Spinal cord (tissue), 10 donors: ENCODE data around the gene PSMC5. TPM values are rescaled to one million over a fixed set of nuclear protein-coding genes. Genes with fewer than 3 reads are reported as not detected.
A peak's percentile ranks its signal among the peaks of the same experiment; 100 is the strongest.

Source experiments
- DNase-seq, 6 donors: peaks; one replicate each; pipeline versions ENCODE4 v3.0.0 to v3.0.0-alpha.2; 2013 to 2015; ENCODE audit warnings: low spot score in 6 of 6, low read depth in 4 of 6
- H3K27ac ChIP-seq: one replicate; pipeline ENCODE4 v1.5.1; 2013; ENCODE audit warnings: low read depth, low read length, control low read depth
- H3K27me3 ChIP-seq: one replicate; pipeline ENCODE4 v1.6.1; 2013; ENCODE audit warnings: low read length; ENCODE audit not compliant: control insufficient read depth, insufficient read depth
- H3K36me3 ChIP-seq: one replicate; pipeline ENCODE4 v1.6.1; 2013; ENCODE audit warnings: low read length; ENCODE audit not compliant: control insufficient read depth, insufficient read depth
- H3K4me1 ChIP-seq: one replicate; pipeline ENCODE4 v1.6.1; 2013; ENCODE audit warnings: low read length; ENCODE audit not compliant: control insufficient read depth, insufficient read depth
- H3K4me3 ChIP-seq: one replicate; pipeline ENCODE4 v1.5.1; 2013; ENCODE audit warnings: low read depth, low read length, control low read depth
- H3K9me3 ChIP-seq: one replicate; pipeline ENCODE4 v1.6.1; 2013; ENCODE audit warnings: low read length; ENCODE audit not compliant: control insufficient read depth, insufficient read depth
- WGBS: methylation state at CpG from one replicate; pipeline ENCODE4 v1.1.5; 2013; ENCODE audit warnings: missing lambda C conversion rate; ENCODE audit not compliant: insufficient coverage; 5-methylcytosine and 5-hydroxymethylcytosine counted together
- long read RNA-seq, 4 donors: transcript quantifications; one replicate each; lab custom pipeline, GENCODE V29; 2026
- polyA plus RNA-seq, 2 donors: library from polyadenylated mRNA; unstranded; fragments of 120-200 nt; gene quantifications; one replicate each; pipeline ENCODE4 v1.2.1, GENCODE V29; 2013; ENCODE audit not compliant: insufficient read length in 2 of 2
- total RNA-seq, 2 donors: library from RNA; depleted of rRNA in 1 of 2; stranded (reverse); fragments of 120-200 nt in 1 of 2; fragments of >200 nt in 1 of 2; gene quantifications; one replicate each; pipeline versions ENCODE4 v1.2.3 to v1.2.4, GENCODE V29; 2013 to 2014
- donor health status: healthy.

The PSMC5 gene
- total RNA-seq (10 to 100 TPM; 37.4 to 52.9 TPM), polyA plus RNA-seq (100 to 1,000 TPM; 182 to 193 TPM)
- long read RNA-seq, donor 1, transcript PSMC5-201 (12 exons, 1,579 nt), result major isoform, 67 of 126 reads
- long read RNA-seq, donor 1, transcript PSMC5-212 (11 exons, 1,474 nt), result minor isoform, 12 of 126 reads
- long read RNA-seq, donor 1, transcript PSMC5-218 (2 exons, 576 nt), result minor isoform, 9 of 126 reads
- long read RNA-seq, donor 1, partial matches to known transcripts, result 32 of 126 reads
- long read RNA-seq, donor 1, other reads (novel, unspliced or antisense), result 0 of 126 reads
- long read RNA-seq, donor 2, transcript PSMC5-201 (12 exons, 1,579 nt), result major isoform, 27 of 34 reads
- long read RNA-seq, donor 2, transcript PSMC5-218 (2 exons, 576 nt), result minor isoform, 5 of 34 reads
- long read RNA-seq, donor 2, partial matches to known transcripts, result 0 of 34 reads
- long read RNA-seq, donor 2, other reads (novel, unspliced or antisense), result 0 of 34 reads
- long read RNA-seq, donor 3, transcript PSMC5-201 (12 exons, 1,579 nt), result major isoform, 32 of 41 reads
- long read RNA-seq, donor 3, partial matches to known transcripts, result 0 of 41 reads
- long read RNA-seq, donor 3, other reads (novel, unspliced or antisense), result 0 of 41 reads
- long read RNA-seq, donor 4, transcript PSMC5-201 (12 exons, 1,579 nt), result major isoform, 47 of 92 reads
- long read RNA-seq, donor 4, transcript PSMC5-218 (2 exons, 576 nt), result minor isoform, 9 of 92 reads
- long read RNA-seq, donor 4, partial matches to known transcripts, result 24 of 92 reads
- long read RNA-seq, donor 4, other reads (novel, unspliced or antisense), result 5 of 92 reads

DNA sequence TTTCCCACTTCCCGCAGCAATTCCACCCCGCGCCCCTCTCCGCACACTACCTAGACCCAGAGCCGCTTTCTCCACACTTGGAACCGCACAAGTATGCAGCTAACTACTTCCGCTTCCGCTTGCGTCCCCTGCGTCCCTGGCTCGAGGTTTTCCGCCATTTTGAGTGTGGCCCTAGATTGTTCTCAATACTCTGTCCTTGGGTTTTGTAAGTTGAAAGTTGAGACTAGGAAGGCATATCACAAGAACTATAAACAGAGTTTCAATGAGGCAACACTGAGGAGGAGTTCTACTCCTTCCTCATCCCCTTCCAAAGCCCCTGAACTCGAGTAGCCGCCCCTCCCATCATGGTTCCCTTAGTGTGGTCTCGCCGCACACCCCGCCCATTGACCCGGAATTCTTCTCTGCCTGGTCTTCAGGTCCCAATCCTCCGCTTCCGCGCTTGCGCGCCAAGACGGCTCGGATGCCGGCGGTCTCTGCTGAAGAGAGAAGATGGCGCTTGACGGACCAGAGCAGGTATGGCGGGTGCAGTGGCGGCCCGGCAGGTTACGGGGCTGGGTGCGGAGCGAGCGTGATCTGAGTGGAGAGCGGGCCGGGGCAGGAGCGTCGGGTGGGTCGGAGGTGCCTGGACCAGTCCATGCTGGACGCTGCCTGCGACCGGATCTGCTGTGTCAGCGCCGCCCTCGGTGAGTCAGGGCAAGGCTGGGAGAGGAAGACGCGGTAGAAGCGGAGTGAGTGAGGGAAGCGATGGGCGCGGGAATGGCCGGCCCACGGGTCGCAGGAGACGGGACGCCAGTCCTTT is at the start of gene PSMC5, which contains the start of gene FTSJ3:
TSS of gene PSMC5 (plus strand) at position 430 of the 799 bp plus-strand sequence. CDS start at position 490, 60 bp downstream.
TSS of gene FTSJ3 (minus strand) at position 662 of the 799 bp plus-strand sequence. CDS start 761 bp downstream, outside the sequence.
- peak within 1 kb of the TSS; percentile 93 for H3K4me3 ChIP-seq
- H3K27ac ChIP-seq, result peak within 1 kb of the TSS; percentile 91
- H3K36me3 ChIP-seq, result peaks cover 64% of the 10 kb centered on the region
- DNase-seq, result peak; percentile 94 to 99 (median 97)
- H3K9me3 ChIP-seq, result no peaks in the 10 kb centered on the region
- H3K4me1 ChIP-seq, result peaks cover 9% of the 10 kb centered on the region
- WGBS, result under 1% methylated on average over 52 of the region's 58 CpGs
- H3K27me3 ChIP-seq, result no peaks in the 10 kb centered on the region

DNA sequence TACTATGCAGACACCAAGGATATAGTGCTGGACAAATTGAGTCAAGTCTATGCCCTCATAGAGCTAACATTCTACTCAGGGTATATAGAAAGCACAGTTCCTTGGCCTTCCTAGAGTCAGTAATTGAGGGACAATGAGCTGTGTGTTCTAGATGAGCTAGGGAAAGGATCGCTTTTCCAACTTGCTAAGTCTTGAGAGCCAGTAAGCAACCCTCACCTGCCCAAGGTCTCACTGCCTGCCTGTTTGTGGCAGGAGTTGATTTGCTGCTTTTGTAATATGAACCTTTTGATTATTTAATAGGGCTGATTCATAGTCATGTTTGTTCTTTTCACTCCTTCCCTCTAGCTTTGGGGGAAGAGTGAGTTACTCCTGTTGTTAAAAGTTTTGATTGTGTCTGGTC is 46.7 kb upstream of the PSMC5 start:
- Histone ChIP-seq H3K9me3 (no peaks in the 10 kb centered on the region), H3K36me3 (peaks cover 29% of the 10 kb centered on the region), H3K27ac (no peak overlapping the region), H3K4me1 (no peaks in the 10 kb centered on the region), H3K4me3 (no peak overlapping the region), H3K27me3 (no peaks in the 10 kb centered on the region)
- DNase-seq, result no peak
- whole genome bisulfite sequencing, result 80% methylated on average over 1 of the region's 1 CpG

DNA sequence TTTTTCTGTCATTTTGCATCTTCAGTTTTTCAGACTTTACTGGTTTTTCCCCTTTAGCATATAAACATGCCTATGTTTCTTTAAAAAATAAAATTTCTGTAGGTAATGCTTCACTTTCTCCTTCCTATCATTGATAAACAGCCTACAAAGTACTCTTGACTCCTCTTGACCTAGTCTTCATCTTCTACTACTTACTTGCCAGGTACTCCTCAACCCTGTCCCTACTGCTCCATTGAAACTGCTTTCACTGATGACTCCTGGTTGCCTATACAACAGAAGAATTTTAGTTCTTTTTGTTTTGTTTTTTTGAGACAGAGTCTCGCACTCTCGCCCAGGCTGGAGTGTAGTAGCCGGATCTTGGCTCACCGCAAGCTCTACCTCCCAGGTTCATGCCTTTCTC is 46.3 kb upstream of the PSMC5 start:
- 100% methylated on average over 1 of the region's 4 CpGs for WGBS
- no peak for DNase-seq
- H3K27me3 ChIP-seq, result no peaks in the 10 kb centered on the region
- H3K4me1 ChIP-seq, result no peaks in the 10 kb centered on the region
- no peaks in the 10 kb centered on the region for H3K9me3 ChIP-seq
- H3K27ac ChIP-seq, result no peak overlapping the region
- peaks cover 29% of the 10 kb centered on the region for H3K36me3 ChIP-seq
- H3K4me3 ChIP-seq, result no peak overlapping the region

DNA sequence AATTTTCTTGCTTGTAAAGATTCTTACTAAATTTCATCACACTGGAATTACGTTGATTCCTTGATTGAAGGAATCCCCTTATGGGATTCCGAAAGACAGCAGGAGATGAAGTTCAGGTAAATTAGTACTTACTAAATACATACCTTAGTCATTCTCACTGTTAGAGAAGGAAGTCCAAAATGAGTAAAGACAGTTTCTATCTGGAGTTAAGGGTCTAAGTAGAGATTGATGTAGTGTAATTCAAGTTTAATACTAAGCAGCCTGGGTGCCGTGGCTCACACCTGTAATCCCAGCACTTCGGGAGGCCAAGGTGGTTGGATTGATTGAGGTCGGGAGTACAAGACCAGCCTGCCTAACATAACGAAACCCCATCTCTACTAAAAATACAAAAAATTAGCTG is 43.7 kb upstream of the PSMC5 start:
- Histone ChIP-seq H3K4me1 (no peaks in the 10 kb centered on the region), H3K27me3 (no peaks in the 10 kb centered on the region), H3K9me3 (no peaks in the 10 kb centered on the region), H3K4me3 (no peak overlapping the region), H3K27ac (no peak overlapping the region), H3K36me3 (peaks cover 39% of the 10 kb centered on the region)
- no CpG with 5 or more reads among the region's 6 CpGs for WGBS
- DNase-seq, result no peak

DNA sequence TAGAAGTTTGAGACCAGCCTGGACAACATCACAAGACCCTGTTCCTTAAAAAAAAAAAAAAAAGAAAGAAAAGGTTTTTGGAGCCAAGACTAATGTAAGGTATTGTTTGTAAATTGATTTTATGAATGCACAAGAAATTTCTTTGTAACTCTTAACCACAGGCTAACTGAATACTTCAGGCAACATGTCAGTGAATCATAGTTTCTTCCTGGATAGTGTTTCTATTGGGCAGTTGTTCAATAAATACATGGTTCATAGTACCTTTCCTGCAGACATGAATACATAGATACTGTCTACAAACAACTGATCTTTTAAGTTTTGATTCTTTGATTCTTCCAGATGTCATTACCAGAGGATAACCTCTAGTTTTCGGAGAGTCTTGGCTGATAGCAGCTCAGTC is 41.7 kb upstream of the PSMC5 start:
- Histone ChIP-seq H3K27ac (no peak overlapping the region), H3K4me3 (no peak overlapping the region), H3K36me3 (peaks cover 42% of the 10 kb centered on the region), H3K9me3 (no peaks in the 10 kb centered on the region), H3K27me3 (no peaks in the 10 kb centered on the region), H3K4me1 (no peaks in the 10 kb centered on the region)
- DNase-seq, result no peak
- no CpG with 5 or more reads among the region's 1 CpG for WGBS

DNA sequence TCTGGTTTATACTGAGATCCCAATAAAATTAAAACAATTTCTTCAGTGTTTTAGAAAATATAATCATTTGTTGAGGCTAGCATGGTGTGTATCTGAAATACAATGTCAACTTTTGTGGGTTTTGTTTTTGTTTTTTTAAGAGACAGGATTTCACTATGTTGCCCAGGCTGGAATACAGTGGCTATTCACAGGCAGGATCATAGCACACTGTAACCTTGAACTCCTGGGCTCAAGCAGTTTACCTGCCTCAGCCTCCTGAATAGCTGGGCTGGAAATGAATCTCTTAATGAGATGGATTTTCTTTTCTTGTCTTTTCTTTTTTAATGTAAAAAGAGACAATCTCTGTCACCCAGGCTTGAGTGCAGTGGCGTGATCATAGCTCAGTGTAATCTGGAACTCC is 41.1 kb upstream of the PSMC5 start:
- Histone ChIP-seq H3K27me3 (no peaks in the 10 kb centered on the region), H3K4me3 (no peak overlapping the region), H3K36me3 (peaks cover 45% of the 10 kb centered on the region), H3K4me1 (no peaks in the 10 kb centered on the region), H3K9me3 (no peaks in the 10 kb centered on the region), H3K27ac (no peak overlapping the region)
- WGBS, result no CpG with 5 or more reads among the region's 1 CpG
- no peak for DNase-seq

DNA sequence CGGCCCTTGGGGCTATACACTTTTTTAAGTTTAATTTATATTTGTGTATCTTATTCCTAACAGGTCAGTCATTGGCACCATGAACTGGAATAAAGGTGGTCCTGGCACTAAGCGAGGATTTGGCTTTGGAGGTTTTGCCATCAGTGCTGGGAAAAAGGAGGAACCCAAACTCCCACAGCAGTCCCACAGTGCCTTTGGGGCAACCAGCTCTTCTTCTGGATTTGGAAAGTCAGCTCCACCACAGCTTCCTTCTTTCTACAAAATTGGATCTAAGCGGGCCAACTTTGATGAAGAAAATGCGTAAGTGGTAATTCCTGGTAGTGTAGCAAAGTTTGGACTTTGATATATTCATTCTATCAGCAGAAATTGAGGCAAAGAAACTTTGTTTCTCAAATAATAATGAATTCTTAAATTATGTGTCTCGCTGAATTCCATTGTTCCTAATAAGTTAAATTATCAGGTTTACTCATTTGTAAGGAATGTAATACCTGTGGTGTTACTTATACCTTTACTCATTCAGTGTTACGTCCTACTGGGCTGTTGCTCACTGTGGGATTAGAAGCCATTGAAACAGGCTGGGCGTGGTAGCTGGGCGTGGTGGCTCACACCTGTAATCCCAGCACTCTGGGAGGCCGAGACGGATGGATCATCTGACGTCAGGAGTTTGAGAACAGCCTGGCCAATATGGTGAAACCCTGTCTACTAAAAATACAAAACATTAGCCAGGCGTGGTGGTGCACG is 40.1 kb upstream of the PSMC5 start:
- Histone ChIP-seq H3K27me3 (no peaks in the 10 kb centered on the region), H3K9me3 (no peaks in the 10 kb centered on the region), H3K4me1 (no peaks in the 10 kb centered on the region), H3K36me3 (peaks cover 47% of the 10 kb centered on the region), H3K4me3 (no peak overlapping the region), H3K27ac (no peak overlapping the region)
- 100% methylated on average over 7 of the region's 13 CpGs for WGBS
- no peak for DNase-seq

DNA sequence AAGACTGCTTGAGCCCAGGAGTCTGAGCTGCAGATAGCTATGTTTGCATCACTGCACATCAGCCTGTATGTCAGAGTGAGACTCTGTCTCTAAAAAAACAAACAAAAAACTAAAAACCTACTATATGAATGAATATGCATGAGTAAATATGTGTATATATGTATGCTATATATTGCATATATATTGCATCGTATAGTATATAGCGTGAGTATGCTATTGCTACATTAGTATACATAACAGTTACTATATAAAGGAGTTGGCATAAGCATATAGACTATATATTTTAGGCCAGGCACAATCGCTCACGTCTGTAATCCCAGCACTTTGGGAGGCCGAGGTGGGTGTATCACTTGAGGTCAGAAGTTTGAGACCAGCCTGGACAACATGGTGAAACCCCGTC is 37.2 kb upstream of the PSMC5 start:
- no peak overlapping the region for H3K27ac ChIP-seq
- H3K4me3 ChIP-seq, result no peak overlapping the region
- H3K4me1 ChIP-seq, result no peaks in the 10 kb centered on the region
- no peak for DNase-seq
- H3K36me3 ChIP-seq, result peaks cover 61% of the 10 kb centered on the region
- H3K27me3 ChIP-seq, result no peaks in the 10 kb centered on the region
- WGBS, result 93% methylated on average over 3 of the region's 6 CpGs
- H3K9me3 ChIP-seq, result no peaks in the 10 kb centered on the region
